Smooth muscle cell (in vitro differentiated cells): ENCODE measurements around the gene FOXJ3. TPM values are rescaled to one million over a fixed set of nuclear protein-coding genes. Genes with fewer than 3 reads are reported as not detected.

Experiments
- DNase-seq: peaks from one replicate; lab custom pipeline; 2025; ENCODE audit not compliant: unreplicated experiment; lab: John Stamatoyannopoulos, UW
- H2AFZ ChIP-seq: fragments of 200-600 bp; sonication (generic); 2 replicates; pipeline ENCODE4 v1.6.0; 2016; ENCODE audit warnings: antibody characterized with exemption, low read depth, mild to moderate bottlenecking
- H3F3A ChIP-seq: fragments of 200-600 bp; sonication (generic); 2 replicates; pipeline ENCODE4 v1.6.0; 2017; ENCODE audit warnings: antibody characterized with exemption, low read depth
- H3K27ac ChIP-seq: fragments of 200-600 bp; sonication (generic); 2 replicates; pipeline ENCODE4 v1.5.1; 2016; ENCODE audit warnings: low read depth, mild to moderate bottlenecking
- H3K27me3 ChIP-seq: fragments of 200-600 bp; sonication (generic); 2 replicates; pipeline ENCODE4 v1.6.1; 2016; ENCODE audit warnings: low read depth, mild to moderate bottlenecking
- H3K36me3 ChIP-seq: fragments of 200-600 bp; sonication (generic); 2 replicates; pipeline ENCODE4 v1.5.1; 2016; ENCODE audit warnings: low read depth
- H3K4me1 ChIP-seq: fragments of 200-600 bp; sonication (generic); 2 replicates; pipeline ENCODE4 v1.5.1; 2016; ENCODE audit warnings: low read depth
- H3K4me2 ChIP-seq: fragments of 200-600 bp; sonication (generic); 2 replicates; pipeline ENCODE4 v1.6.0; 2016; ENCODE audit warnings: mild to moderate bottlenecking
- H3K4me3 ChIP-seq: fragments of 200-600 bp; sonication (generic); 2 replicates; pipeline ENCODE4 v1.5.1; 2016; ENCODE audit warnings: mild to moderate bottlenecking
- H3K79me2 ChIP-seq: fragments of 200-600 bp; sonication (generic); 2 replicates; pipeline ENCODE4 v1.6.0; 2016; ENCODE audit warnings: low read depth, mild to moderate bottlenecking
- H3K9ac ChIP-seq: fragments of 200-600 bp; sonication (generic); 2 replicates; pipeline ENCODE4 v1.6.0; 2016; ENCODE audit warnings: low read depth
- H3K9me3 ChIP-seq: fragments of 200-600 bp; sonication (generic); replicated peaks from 2 replicates; pipeline ENCODE4 v1.5.1; 2016; ENCODE audit warnings: low read depth
- H4K20me1 ChIP-seq: fragments of 200-600 bp; sonication (generic); 2 replicates; pipeline ENCODE4 v1.6.0; 2016; ENCODE audit warnings: low read depth
- CTCF ChIP-seq: fragments of 200-600 bp; sonication (generic); IDR thresholded peaks from 2 replicates; pipeline ENCODE4 v1.5.1; 2017; ENCODE audit warnings: borderline replicate concordance, mild to moderate bottlenecking, antibody characterized with exemption; ENCODE audit not compliant: insufficient read depth, poor library complexity, severe bottlenecking
- WGBS: methylation state at CpG from one replicate; pipeline ENCODE4 v1.1.7; 2016; ENCODE audit warnings: low lambda C conversion rate; 5-methylcytosine and 5-hydroxymethylcytosine counted together
- polyA plus RNA-seq: library from polyadenylated mRNA; unstranded; fragments of >200 nt; fragmentation: Nextera tagmentation; extraction: Ambion mirVana; gene quantifications from 2 replicates; pipeline ENCODE4 v1.2.1, GENCODE V29; 2016
- total RNA-seq: library from RNA; depleted of rRNA; stranded (reverse); fragments of >200 nt; gene quantifications from 2 replicates; pipeline ENCODE4 v1.2.3, GENCODE V29; 2014

The FOXJ3 gene
- total and polyA plus RNA-seq, 2 experiments from 2014 or later: 19.3 to 40.9 TPM

GRCh38 chr1:42368096-42368795, 33.2 kb upstream of the FOXJ3 start:
- Histone ChIP-seq H3K9ac (no peak overlapping the region), H3K4me2 (no peak overlapping the region), H3K27me3 (no peaks in the 10 kb centered on the region), H3K4me1 (no peaks in the 10 kb centered on the region), H2AFZ (no peak overlapping the region), H3K4me3 (no peak overlapping the region), H3K36me3 (no peaks in the 10 kb centered on the region), H3K27ac (no peak overlapping the region), H4K20me1 (no peaks in the 10 kb centered on the region), H3K9me3 (no peaks in the 10 kb centered on the region), H3K79me2 (no peaks in the 10 kb centered on the region), H3F3A (no peaks in the 10 kb centered on the region)
- 86% methylated on average over 7 of the region's 7 CpGs for WGBS
- no peak for TF ChIP-seq CTCF
- DNase-seq: no peak

- no peaks in the 10 kb centered on the region for H3K27me3 ChIP-seq
- H2AFZ ChIP-seq: no peak overlapping the region
- H3K36me3 ChIP-seq: no peaks in the 10 kb centered on the region
- H3F3A ChIP-seq: no peaks in the 10 kb centered on the region
- no peaks in the 10 kb centered on the region for H3K79me2 ChIP-seq
- no peak for TF ChIP-seq CTCF
- no peaks in the 10 kb centered on the region for H4K20me1 ChIP-seq
- H3K9ac ChIP-seq: no peak overlapping the region
- no peak overlapping the region for H3K4me3 ChIP-seq
- WGBS: 77% methylated on average over 2 of the region's 2 CpGs
- H3K4me1 ChIP-seq: no peaks in the 10 kb centered on the region
- no peak overlapping the region for H3K27ac ChIP-seq
- DNase-seq: no peak
- no peak overlapping the region for H3K4me2 ChIP-seq
- H3K9me3 ChIP-seq: no peaks in the 10 kb centered on the region
Observed at GRCh38 chr1:42365118-42365517, 30.1 kb upstream of the FOXJ3 start.

- H2AFZ ChIP-seq: no peak overlapping the region
- H3K9me3 ChIP-seq: no peaks in the 10 kb centered on the region
- TF ChIP-seq CTCF: no peak
- no peaks in the 10 kb centered on the region for H3K79me2 ChIP-seq
- H4K20me1 ChIP-seq: no peaks in the 10 kb centered on the region
- no peak overlapping the region for H3K27ac ChIP-seq
- H3K36me3 ChIP-seq: no peaks in the 10 kb centered on the region
- DNase-seq: no peak
- H3K4me3 ChIP-seq: no peak overlapping the region
- H3K4me2 ChIP-seq: no peak overlapping the region
- H3K9ac ChIP-seq: no peak overlapping the region
- 69% methylated on average over 2 of the region's 2 CpGs for WGBS
- H3F3A ChIP-seq: no peaks in the 10 kb centered on the region
- H3K27me3 ChIP-seq: no peaks in the 10 kb centered on the region
- H3K4me1 ChIP-seq: no peaks in the 10 kb centered on the region
Observed at GRCh38 chr1:42364542-42364941, 29.5 kb upstream of the FOXJ3 start.

- WGBS: 94% methylated on average over 6 of the region's 6 CpGs
- no peaks in the 10 kb centered on the region for H3K4me1 ChIP-seq
- H2AFZ ChIP-seq: no peak overlapping the region
- no peaks in the 10 kb centered on the region for H3F3A ChIP-seq
- TF ChIP-seq CTCF: no peak
- no peak for DNase-seq
- no peaks in the 10 kb centered on the region for H4K20me1 ChIP-seq
- no peaks in the 10 kb centered on the region for H3K79me2 ChIP-seq
- H3K27ac ChIP-seq: no peak overlapping the region
- H3K9ac ChIP-seq: no peak overlapping the region
- H3K9me3 ChIP-seq: no peaks in the 10 kb centered on the region
- H3K27me3 ChIP-seq: no peaks in the 10 kb centered on the region
- no peak overlapping the region for H3K4me2 ChIP-seq
- H3K4me3 ChIP-seq: no peak overlapping the region
- no peaks in the 10 kb centered on the region for H3K36me3 ChIP-seq
Observed at GRCh38 chr1:42364089-42364488, 29.1 kb upstream of the FOXJ3 start.
